ENCODE measurements around the gene WDR3.

DNA sequence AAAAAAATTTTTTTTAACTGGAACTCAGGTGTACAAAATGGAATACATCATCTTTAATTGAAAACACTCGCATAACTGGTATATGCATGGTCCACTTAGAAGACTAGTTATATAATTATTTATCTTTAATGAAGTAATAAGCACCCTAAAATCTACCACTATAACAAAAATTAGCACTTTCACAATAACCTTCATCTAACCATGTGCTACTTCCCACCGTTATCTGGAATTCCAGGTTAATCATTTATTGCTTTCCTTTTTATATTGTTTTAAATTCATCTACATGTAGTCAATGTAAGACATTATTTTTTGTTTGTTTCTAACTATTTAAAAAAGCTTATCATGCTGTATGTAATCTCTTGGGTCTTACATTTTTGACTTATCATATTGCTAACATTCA is 39.1 kb upstream of the WDR3 start:
- TF ChIP-seq, protein P1, sequence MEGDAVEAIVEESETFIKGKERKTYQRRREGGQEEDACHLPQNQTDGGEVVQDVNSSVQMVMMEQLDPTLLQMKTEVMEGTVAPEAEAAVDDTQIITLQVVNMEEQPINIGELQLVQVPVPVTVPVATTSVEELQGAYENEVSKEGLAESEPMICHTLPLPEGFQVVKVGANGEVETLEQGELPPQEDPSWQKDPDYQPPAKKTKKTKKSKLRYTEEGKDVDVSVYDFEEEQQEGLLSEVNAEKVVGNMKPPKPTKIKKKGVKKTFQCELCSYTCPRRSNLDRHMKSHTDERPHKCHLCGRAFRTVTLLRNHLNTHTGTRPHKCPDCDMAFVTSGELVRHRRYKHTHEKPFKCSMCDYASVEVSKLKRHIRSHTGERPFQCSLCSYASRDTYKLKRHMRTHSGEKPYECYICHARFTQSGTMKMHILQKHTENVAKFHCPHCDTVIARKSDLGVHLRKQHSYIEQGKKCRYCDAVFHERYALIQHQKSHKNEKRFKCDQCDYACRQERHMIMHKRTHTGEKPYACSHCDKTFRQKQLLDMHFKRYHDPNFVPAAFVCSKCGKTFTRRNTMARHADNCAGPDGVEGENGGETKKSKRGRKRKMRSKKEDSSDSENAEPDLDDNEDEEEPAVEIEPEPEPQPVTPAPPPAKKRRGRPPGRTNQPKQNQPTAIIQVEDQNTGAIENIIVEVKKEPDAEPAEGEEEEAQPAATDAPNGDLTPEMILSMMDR (IDR thresholded peaks at IDR 0.05 in 4 of 5, conservative IDR thresholded peaks at IDR 0.05 in 1 of 5), result no peak
- TF ChIP-seq POLR2A (IDR thresholded peaks at IDR 0.05), result no peak

Data from gastrocnemius medialis (tissue), 4 donors.